Natural killer cell (primary cell): ENCODE data around the gene RBM15B. TPM values are rescaled to one million over a fixed set of nuclear protein-coding genes. Genes with fewer than 3 reads are reported as not detected.

Source experiments
- ATAC-seq, 3 donors: fragments of 150-1000 bp in 2 of 3; fragments of 200-7000 bp in 1 of 3; cut with Tn5 transposase; 1 replicate in 1 of 3; 2 replicates in 2 of 3; pipeline ENCODE4 v1.10.0; 2021; ENCODE audit warnings: mild to moderate bottlenecking in 2 of 3, moderate library complexity in 2 of 3
- DNase-seq, 2 donors: peaks; one replicate each; pipeline versions ENCODE4 v3.0.0 to v3.0.0-alpha.2; 2013 to 2021; ENCODE audit warnings: mixed read lengths in 1 of 2
- H3K27ac ChIP-seq: one replicate; pipeline ENCODE4 v1.5.1; 2013; ENCODE audit warnings: mild to moderate bottlenecking, low read length
- H3K27me3 ChIP-seq: one replicate; pipeline ENCODE4 v1.6.1; 2013; ENCODE audit warnings: low read length; ENCODE audit not compliant: control insufficient read depth, insufficient read depth
- H3K36me3 ChIP-seq: one replicate; pipeline ENCODE4 v1.6.1; 2013; ENCODE audit warnings: low read length; ENCODE audit not compliant: control insufficient read depth, insufficient read depth
- H3K4me1 ChIP-seq: one replicate; pipeline ENCODE4 v1.6.1; 2013; ENCODE audit warnings: low read length; ENCODE audit not compliant: control insufficient read depth, insufficient read depth
- H3K4me3 ChIP-seq: one replicate; pipeline ENCODE4 v1.5.1; 2013; ENCODE audit warnings: low read length
- H3K9me3 ChIP-seq: one replicate; pipeline ENCODE4 v1.6.1; 2013; ENCODE audit warnings: low read length; ENCODE audit not compliant: control insufficient read depth, insufficient read depth
- H3K27ac Mint-ChIP-seq, 2 donors: one replicate each; pipeline ENCODE4 v1.8.0; 2022; ENCODE audit warnings: mild to moderate bottlenecking in 2 of 2, mixed read lengths in 2 of 2, moderate library complexity in 1 of 2
- H3K27me3 Mint-ChIP-seq, 2 donors: one replicate each; pipeline ENCODE4 v1.8.0; 2022; ENCODE audit warnings: low read depth in 2 of 2, mixed read lengths in 2 of 2
- H3K36me3 Mint-ChIP-seq: one replicate; pipeline ENCODE4 v1.8.0; 2022; ENCODE audit warnings: mixed read lengths
- H3K4me1 Mint-ChIP-seq, 2 donors: one replicate each; pipeline ENCODE4 v1.8.0; 2022; ENCODE audit warnings: mixed read lengths in 2 of 2
- H3K4me3 Mint-ChIP-seq: one replicate; pipeline ENCODE4 v1.8.0; 2022; ENCODE audit warnings: mild to moderate bottlenecking, moderate library complexity, mixed read lengths
- H3K9me3 Mint-ChIP-seq, 2 donors: one replicate each; pipeline ENCODE4 v1.8.0; 2022; ENCODE audit warnings: mixed read lengths in 2 of 2
- CTCF ChIP-seq: fragments of 200-600 bp; IDR thresholded peaks from one replicate; pipeline ENCODE4 v1.8.0; 2022; ENCODE audit warnings: antibody characterized with exemption
- WGBS: methylation state at CpG from one replicate; pipeline ENCODE4 v1.1.7; 2013; ENCODE audit warnings: missing lambda C conversion rate; ENCODE audit not compliant: insufficient coverage; 5-methylcytosine and 5-hydroxymethylcytosine counted together
- intact Hi-C: fragments of 100-400 bp; cut with micrococcal nuclease; formaldehyde crosslinking; loops from one replicate; pipeline ENCODE4 v1.14.2; 2022
- total RNA-seq, 4 donors: library from RNA; stranded (reverse); fragments of 120-200 nt in 1 of 4; gene quantifications; one replicate each; pipeline versions ENCODE4 v1.2.3 to v1.2.4, GENCODE V29; 2013 to 2022

RBM15B gene
- total RNA-seq, 3 donors from 2014 or later (not counting 1 experiment from before 2014, with no cell fraction given): 23.7 to 29.0 (median 28.6) TPM

DNA sequence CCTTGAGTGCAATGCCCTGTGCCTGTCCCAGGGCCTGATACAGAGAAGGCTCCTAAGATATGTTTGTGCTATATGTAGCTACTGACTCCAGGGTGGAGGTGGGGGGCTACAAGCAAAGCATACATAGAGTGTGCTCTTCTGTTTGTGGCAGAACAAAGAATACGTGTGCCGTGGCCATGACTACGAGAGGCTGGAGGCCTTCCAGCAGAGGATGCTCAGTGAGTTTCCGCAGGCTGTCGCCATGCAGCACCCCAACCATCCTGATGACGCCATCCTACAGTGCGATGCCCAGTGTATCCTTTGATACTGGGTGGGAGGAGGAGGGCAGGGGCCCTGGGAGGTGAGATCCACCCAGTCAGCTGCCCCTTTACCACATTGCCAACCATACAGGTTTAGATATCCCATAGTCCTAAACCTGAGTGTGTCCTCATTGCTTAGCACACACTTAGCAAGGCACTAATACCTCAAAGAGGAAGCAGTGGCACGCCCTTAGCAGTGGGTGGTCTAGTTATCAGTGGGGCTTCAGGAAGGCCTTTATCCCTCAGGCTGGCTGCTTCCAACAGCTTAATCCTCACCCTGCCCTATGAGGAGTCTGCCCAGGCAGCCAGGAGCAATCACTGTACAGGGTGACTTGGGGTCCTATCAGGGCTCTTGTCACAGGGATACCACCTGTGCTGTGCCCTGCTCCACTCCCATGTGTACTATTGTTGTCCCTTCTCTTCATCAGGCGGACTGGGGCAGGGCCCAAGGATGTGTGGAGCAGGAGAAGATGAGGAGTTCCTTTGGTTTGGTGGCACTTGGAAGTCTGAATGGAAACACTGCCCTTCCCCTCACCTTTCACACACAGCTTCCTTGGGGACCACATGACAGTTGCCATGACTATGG, 36.1 kb upstream of the RBM15B start:
- no peak for TF ChIP-seq CTCF
- Histone ChIP-seq H3K36me3 (no peaks in the 10 kb centered on the region), H3K9me3 (no peaks in the 10 kb centered on the region), H3K4me1 (no peaks in the 10 kb centered on the region), H3K27ac (no peak overlapping the region), H3K27me3 (no peaks in the 10 kb centered on the region), H3K4me3 (no peak overlapping the region)
- Mint-ChIP-seq H3K4me1 (no peaks in the 10 kb centered on the region), H3K4me3 (no peak overlapping the region), H3K9me3 (no peaks in the 10 kb centered on the region), H3K27ac (no peak overlapping the region), H3K27me3 (no peaks in the 10 kb centered on the region), H3K36me3 (no peaks in the 10 kb centered on the region)
- DNase-seq (no peak), ATAC-seq (peak in 1 of 3 donors; percentile 33)
- WGBS: 93% methylated on average over 9 of the region's 9 CpGs
- intact Hi-C loops: no loop called here

DNA sequence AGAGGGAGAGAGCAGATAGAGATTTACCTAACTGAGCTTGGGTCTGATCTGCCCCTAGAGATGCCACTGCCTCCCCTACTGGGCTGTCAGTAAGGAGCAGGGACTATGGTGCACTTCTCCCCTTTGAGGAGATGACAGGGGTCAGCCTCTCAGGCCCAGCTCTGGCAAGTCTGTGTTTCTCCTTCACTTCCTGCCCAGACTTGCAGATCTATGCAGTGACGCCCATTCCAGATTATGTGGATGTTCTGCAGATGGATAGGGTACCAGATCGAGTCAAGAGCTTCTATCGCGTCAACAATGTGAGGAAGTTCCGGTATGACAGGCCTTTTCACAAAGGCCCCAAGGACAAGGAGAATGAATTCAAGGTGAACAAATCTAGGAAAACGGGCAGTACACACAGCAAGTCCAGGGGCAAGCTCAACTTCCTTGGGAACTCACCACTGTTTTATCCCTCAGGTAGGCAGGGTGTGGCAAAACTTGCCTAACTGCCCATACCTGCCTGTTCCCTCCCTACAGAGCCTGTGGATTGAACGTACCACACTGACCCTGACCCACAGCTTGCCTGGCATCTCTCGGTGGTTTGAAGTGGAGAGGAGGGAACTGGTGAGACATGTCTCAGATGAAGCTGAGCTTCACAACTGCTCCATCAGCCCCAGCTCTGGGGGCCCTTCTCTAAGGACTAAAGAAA, 35.0 kb upstream of the RBM15B start:
- Mint-ChIP-seq H3K9me3 (no peaks in the 10 kb centered on the region), H3K4me3 (no peak overlapping the region), H3K4me1 (no peaks in the 10 kb centered on the region), H3K36me3 (no peaks in the 10 kb centered on the region), H3K27ac (no peak overlapping the region), H3K27me3 (no peaks in the 10 kb centered on the region)
- no peaks in the 10 kb centered on the region for H3K9me3 ChIP-seq
- no peaks in the 10 kb centered on the region for H3K27me3 ChIP-seq
- ATAC-seq (no peak), DNase-seq (no peak)
- no peak for TF ChIP-seq CTCF
- H3K27ac ChIP-seq: no peak overlapping the region
- WGBS: 84% methylated on average over 8 of the region's 8 CpGs
- intact Hi-C loops: no loop called here
- no peaks in the 10 kb centered on the region for H3K4me1 ChIP-seq
- no peaks in the 10 kb centered on the region for H3K36me3 ChIP-seq
- no peak overlapping the region for H3K4me3 ChIP-seq

GRCh38 chr3:51357856-51358255, 33.2 kb upstream of the RBM15B start:
- no peaks in the 10 kb centered on the region for H3K36me3 ChIP-seq
- WGBS: 88% methylated on average over 2 of the region's 4 CpGs
- no peak overlapping the region for H3K4me3 ChIP-seq
- TF ChIP-seq CTCF: no peak
- no peak overlapping the region for H3K27ac ChIP-seq
- no peaks in the 10 kb centered on the region for H3K27me3 Mint-ChIP-seq
- no peaks in the 10 kb centered on the region for H3K4me1 Mint-ChIP-seq
- H3K9me3 ChIP-seq: no peaks in the 10 kb centered on the region
- intact Hi-C loops: no loop called here
- no peaks in the 10 kb centered on the region for H3K36me3 Mint-ChIP-seq
- no peaks in the 10 kb centered on the region for H3K9me3 Mint-ChIP-seq
- DNase-seq (no peak), ATAC-seq (no peak)
- no peaks in the 10 kb centered on the region for H3K27me3 ChIP-seq
- H3K27ac Mint-ChIP-seq: no peak overlapping the region
- no peak overlapping the region for H3K4me3 Mint-ChIP-seq
- no peaks in the 10 kb centered on the region for H3K4me1 ChIP-seq
